ENCODE measurements around the gene RGR.

Gene RGR

GRCh38 chr10:84233940-84234339, 10.9 kb upstream of the RGR start:
- no peaks in the 10 kb centered on the region for H3K4me1 ChIP-seq (ENCODE audit: insufficient read depth, insufficient read length)
- H3K9me3 ChIP-seq (ENCODE audit: insufficient read depth, low read length): no peaks in the 10 kb centered on the region
- no peak overlapping the region for H3K9ac ChIP-seq (ENCODE audit: insufficient read length, low read depth)
- no peak overlapping the region for H3K4me3 ChIP-seq (ENCODE audit: insufficient read length, low read depth)
- H3K36me3 ChIP-seq (ENCODE audit: insufficient read depth, insufficient read length, low read length): no peaks in the 10 kb centered on the region
- no peak for TF ChIP-seq ZNF274 (IDR thresholded peaks at IDR 0.05; ENCODE audit: low read depth, low read length)
- TF ChIP-seq YY1 (IDR thresholded peaks at IDR 0.05; ENCODE audit: insufficient read depth, insufficient read length): no peak
- TF ChIP-seq SUZ12 (IDR thresholded peaks at IDR 0.05; ENCODE audit: extremely low read depth, insufficient read depth, insufficient read length): no peak
- DNase-seq (ENCODE audit: low read depth, low spot score): no peak
- H3K27me3 ChIP-seq (ENCODE audit: insufficient read depth, insufficient read length): no peaks in the 10 kb centered on the region

DNA sequence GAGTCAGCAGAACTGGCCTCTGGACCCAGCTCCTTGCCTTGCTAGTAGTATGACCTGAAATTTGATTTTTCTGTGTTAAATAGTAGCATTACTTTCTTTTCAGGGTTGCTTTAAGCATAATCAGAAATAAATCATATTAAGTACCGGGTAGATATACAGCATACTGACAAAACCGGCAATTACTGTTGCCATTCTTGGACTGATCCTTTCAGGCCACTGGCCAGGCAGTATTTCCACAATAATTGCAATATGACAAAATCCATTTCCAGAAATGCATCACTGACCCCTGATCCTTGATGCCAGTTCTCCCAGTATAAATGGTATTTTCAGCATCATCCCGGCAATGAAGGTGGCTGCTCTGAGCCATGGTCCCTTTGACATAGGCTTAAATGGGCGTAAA, 10.4 kb upstream of the RGR start:
- Histone ChIP-seq H3K9me3 (ENCODE audit: insufficient read depth, low read length) (no peaks in the 10 kb centered on the region), H3K4me3 (ENCODE audit: insufficient read length, low read depth) (no peak overlapping the region), H3K36me3 (ENCODE audit: insufficient read depth, insufficient read length, low read length) (no peaks in the 10 kb centered on the region), H3K27me3 (ENCODE audit: insufficient read depth, insufficient read length) (no peaks in the 10 kb centered on the region), H3K4me1 (ENCODE audit: insufficient read depth, insufficient read length) (no peaks in the 10 kb centered on the region), H3K9ac (ENCODE audit: insufficient read length, low read depth) (no peak overlapping the region)
- DNase-seq (ENCODE audit: low read depth, low spot score): no peak
- TF ChIP-seq SUZ12 (IDR thresholded peaks at IDR 0.05; ENCODE audit: extremely low read depth, insufficient read depth, insufficient read length): no peak
- no peak for TF ChIP-seq ZNF274 (IDR thresholded peaks at IDR 0.05; ENCODE audit: low read depth, low read length)
- TF ChIP-seq YY1 (IDR thresholded peaks at IDR 0.05; ENCODE audit: insufficient read depth, insufficient read length): no peak

- H3K36me3 ChIP-seq (ENCODE audit: insufficient read depth, insufficient read length, low read length): no peaks in the 10 kb centered on the region
- TF ChIP-seq ZNF274 (IDR thresholded peaks at IDR 0.05; ENCODE audit: low read depth, low read length) (no peak), SUZ12 (IDR thresholded peaks at IDR 0.05; ENCODE audit: extremely low read depth, insufficient read depth, insufficient read length) (no peak), YY1 (IDR thresholded peaks at IDR 0.05; ENCODE audit: insufficient read depth, insufficient read length) (no peak)
- no peaks in the 10 kb centered on the region for H3K4me1 ChIP-seq (ENCODE audit: insufficient read depth, insufficient read length)
- no peak overlapping the region for H3K9ac ChIP-seq (ENCODE audit: insufficient read length, low read depth)
- no peaks in the 10 kb centered on the region for H3K27me3 ChIP-seq (ENCODE audit: insufficient read depth, insufficient read length)
- H3K4me3 ChIP-seq (ENCODE audit: insufficient read length, low read depth): no peak overlapping the region
- no peak for DNase-seq (ENCODE audit: low read depth, low spot score)
- no peaks in the 10 kb centered on the region for H3K9me3 ChIP-seq (ENCODE audit: insufficient read depth, low read length)
These were observed 9.8 kb upstream of the RGR start for GRCh38 chr10:84235096-84235495.

DNA sequence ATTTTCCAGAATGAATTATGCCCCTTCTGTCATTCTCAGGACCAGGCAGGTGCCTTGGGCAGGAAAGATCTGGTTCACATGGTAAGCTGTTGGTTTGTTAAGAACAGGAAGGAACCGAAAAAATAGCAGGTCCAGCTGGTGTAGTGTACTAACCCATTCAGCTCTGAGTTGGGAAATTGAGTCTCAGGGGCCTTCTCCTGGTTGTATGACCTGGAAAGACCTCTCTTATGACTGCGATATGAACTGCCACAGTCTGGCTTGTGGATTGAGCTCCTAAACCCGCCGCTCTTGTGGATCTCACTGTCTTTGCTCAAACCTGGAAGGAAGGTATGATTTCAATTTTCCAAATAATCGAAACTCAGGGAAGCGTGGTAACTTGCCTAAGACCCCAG, 8.1 kb upstream of the RGR start:
- Histone ChIP-seq H3K9me3 (ENCODE audit: insufficient read depth, low read length) (no peaks in the 10 kb centered on the region), H3K9ac (ENCODE audit: insufficient read length, low read depth) (no peak overlapping the region), H3K27me3 (ENCODE audit: insufficient read depth, insufficient read length) (no peaks in the 10 kb centered on the region), H3K4me3 (ENCODE audit: insufficient read length, low read depth) (no peak overlapping the region), H3K4me1 (ENCODE audit: insufficient read depth, insufficient read length) (no peaks in the 10 kb centered on the region), H3K36me3 (ENCODE audit: insufficient read depth, insufficient read length, low read length) (no peaks in the 10 kb centered on the region)
- TF ChIP-seq SUZ12 (IDR thresholded peaks at IDR 0.05; ENCODE audit: extremely low read depth, insufficient read depth, insufficient read length) (no peak), ZNF274 (IDR thresholded peaks at IDR 0.05; ENCODE audit: low read depth, low read length) (no peak), YY1 (IDR thresholded peaks at IDR 0.05; ENCODE audit: insufficient read depth, insufficient read length) (no peak)
- DNase-seq (ENCODE audit: low read depth, low spot score): no peak

GRCh38 chr10:84237199-84238051, 7.4 kb upstream of the RGR start:
- Histone ChIP-seq H3K4me1 (ENCODE audit: insufficient read depth, insufficient read length) (no peaks in the 10 kb centered on the region), H3K27me3 (ENCODE audit: insufficient read depth, insufficient read length) (no peaks in the 10 kb centered on the region), H3K9me3 (ENCODE audit: insufficient read depth, low read length) (no peaks in the 10 kb centered on the region), H3K36me3 (ENCODE audit: insufficient read depth, insufficient read length, low read length) (no peaks in the 10 kb centered on the region), H3K9ac (ENCODE audit: insufficient read length, low read depth) (no peak overlapping the region), H3K4me3 (ENCODE audit: insufficient read length, low read depth) (no peak overlapping the region)
- TF ChIP-seq YY1 (IDR thresholded peaks at IDR 0.05; ENCODE audit: insufficient read depth, insufficient read length) (no peak), ZNF274 (IDR thresholded peaks at IDR 0.05; ENCODE audit: low read depth, low read length) (no peak), SUZ12 (IDR thresholded peaks at IDR 0.05; ENCODE audit: extremely low read depth, insufficient read depth, insufficient read length) (no peak)
- no peak for DNase-seq (ENCODE audit: low read depth, low spot score)

GRCh38 chr10:84238909-84239308, 5.9 kb upstream of the RGR start:
- Histone ChIP-seq H3K9ac (ENCODE audit: insufficient read length, low read depth) (no peak overlapping the region), H3K4me1 (ENCODE audit: insufficient read depth, insufficient read length) (no peaks in the 10 kb centered on the region), H3K27me3 (ENCODE audit: insufficient read depth, insufficient read length) (no peaks in the 10 kb centered on the region), H3K9me3 (ENCODE audit: insufficient read depth, low read length) (no peaks in the 10 kb centered on the region), H3K4me3 (ENCODE audit: insufficient read length, low read depth) (no peak overlapping the region), H3K36me3 (ENCODE audit: insufficient read depth, insufficient read length, low read length) (no peaks in the 10 kb centered on the region)
- no peak for DNase-seq (ENCODE audit: low read depth, low spot score)
- TF ChIP-seq SUZ12 (IDR thresholded peaks at IDR 0.05; ENCODE audit: extremely low read depth, insufficient read depth, insufficient read length): no peak
- TF ChIP-seq ZNF274 (IDR thresholded peaks at IDR 0.05; ENCODE audit: low read depth, low read length): no peak
- TF ChIP-seq YY1 (IDR thresholded peaks at IDR 0.05; ENCODE audit: insufficient read depth, insufficient read length): no peak

GRCh38 chr10:84241185-84241790, 3.6 kb upstream of the RGR start, which contains the start of gene LRIT1:
LRIT1 (minus strand) TSS chr10:84241546; CDS start chr10:84241439, 107 bp downstream.
- no peak within 1 kb of the TSS for H3K4me3 ChIP-seq (ENCODE audit: insufficient read length, low read depth)
- TF ChIP-seq ZNF274 (IDR thresholded peaks at IDR 0.05; ENCODE audit: low read depth, low read length) (no peak), SUZ12 (IDR thresholded peaks at IDR 0.05; ENCODE audit: extremely low read depth, insufficient read depth, insufficient read length) (no peak), YY1 (IDR thresholded peaks at IDR 0.05; ENCODE audit: insufficient read depth, insufficient read length) (no peak)
- H3K9ac ChIP-seq (ENCODE audit: insufficient read length, low read depth): no peak within 1 kb of the TSS
- H3K36me3 ChIP-seq (ENCODE audit: insufficient read depth, insufficient read length, low read length): no peaks in the 10 kb centered on the region
- H3K27me3 ChIP-seq (ENCODE audit: insufficient read depth, insufficient read length): no peaks in the 10 kb centered on the region
- no peaks in the 10 kb centered on the region for H3K9me3 ChIP-seq (ENCODE audit: insufficient read depth, low read length)
- H3K4me1 ChIP-seq (ENCODE audit: insufficient read depth, insufficient read length): no peaks in the 10 kb centered on the region
- no peak for DNase-seq (ENCODE audit: low read depth, low spot score)
